T-helper 2 cell (primary cell): ENCODE data around the gene CSNK1G3.
"Not testable (repeated sequence)": the region's sequence is repeated elsewhere in the genome, so short reads cannot be mapped to it uniquely, and the experiment has no call there.

Source experiments
- DNase-seq, 5 experiments: peaks; one replicate each; pipeline versions ENCODE4 v3.0.0 to v3.0.0-alpha.2; 2012 to 2022

Gene CSNK1G3

GRCh38 chr5:123561230-123561629, 49.3 kb downstream of the CSNK1G3 start:
- DNase-seq = no peak

GRCh38 chr5:123571927-123572326, 60.0 kb downstream of the CSNK1G3 start:
- peak in 1 of 5 experiments; percentile 5 for DNase-seq

GRCh38 chr5:123578390-123578789, 66.4 kb downstream of the CSNK1G3 start:
- DNase-seq = no peak

GRCh38 chr5:123579410-123579809, 67.4 kb downstream of the CSNK1G3 start:
- no peak for DNase-seq

GRCh38 chr5:123582550-123583285, 70.7 kb downstream of the CSNK1G3 start:
- DNase-seq = no peak

- DNase-seq = no peak
Measured at GRCh38 chr5:123585871-123586270, 73.9 kb downstream of the CSNK1G3 start.

GRCh38 chr5:123594434-123594833, 82.5 kb downstream of the CSNK1G3 start:
- no peak for DNase-seq

- no peak for DNase-seq
Measured at GRCh38 chr5:123597018-123597417, 85.0 kb downstream of the CSNK1G3 start.

GRCh38 chr5:123598028-123598689, 86.2 kb downstream of the CSNK1G3 start:
- DNase-seq = no peak

GRCh38 chr5:123599171-123599570, 87.2 kb downstream of the CSNK1G3 start:
- DNase-seq = no peak

GRCh38 chr5:123601610-123602009, 89.6 kb downstream of the CSNK1G3 start:
- no peak for DNase-seq

- DNase-seq = no peak
Measured at GRCh38 chr5:123605822-123606221, 93.8 kb downstream of the CSNK1G3 start.

GRCh38 chr5:123610209-123610608, 98.2 kb downstream of the CSNK1G3 start:
- DNase-seq = no peak

- peak in 2 of 5 experiments; percentile 19 to 59 for DNase-seq
Measured at GRCh38 chr5:123610665-123611405, 98.9 kb downstream of the CSNK1G3 start.

GRCh38 chr5:123611406-123611709, 99.4 kb downstream of the CSNK1G3 start:
- DNase-seq = no peak

GRCh38 chr5:123617561-123617960, 105.6 kb downstream of the CSNK1G3 start:
- no peak for DNase-seq

- no peak for DNase-seq
Measured at GRCh38 chr5:123626051-123626450, 114.1 kb downstream of the CSNK1G3 start.

GRCh38 chr5:123628860-123629544, 117.0 kb downstream of the CSNK1G3 start:
- DNase-seq = no peak

- no peak for DNase-seq
Measured at GRCh38 chr5:123636006-123636405, 124.0 kb downstream of the CSNK1G3 start.

GRCh38 chr5:123637028-123637427, 125.1 kb downstream of the CSNK1G3 start:
- DNase-seq = not testable (repeated sequence)

GRCh38 chr5:123639244-123639643, 127.3 kb downstream of the CSNK1G3 start:
- no peak for DNase-seq

- DNase-seq = no peak
Measured at GRCh38 chr5:123645024-123645603, 133.1 kb downstream of the CSNK1G3 start.

- no peak for DNase-seq
Measured at GRCh38 chr5:123647066-123647465, 135.1 kb downstream of the CSNK1G3 start.
